ENCODE data around the gene GMCL2. TPM values are rescaled to one million over a fixed set of nuclear protein-coding genes. Genes with fewer than 3 reads are reported as not detected.
A peak's percentile ranks its signal among the peaks of the same experiment; 100 is the strongest.

GMCL2 gene
- total RNA-seq, 1 experiment from 2014 or later = not detected

GRCh38 chr5:178149199-178149932 lies 37.8 kb downstream of the GMCL2 start:
- Histone ChIP-seq H3F3A (ENCODE audit: low read length, unreplicated experiment) (no peaks in the 10 kb centered on the region), H3K4me2 (ENCODE audit: low read length) (no peak overlapping the region), H3K9me2 (replicated peaks; ENCODE audit: low read length) (no peaks in the 10 kb centered on the region), H4K20me1 (ENCODE audit: low read length) (no peaks in the 10 kb centered on the region), H3K27ac (ENCODE audit: low read length) (no peak overlapping the region), H3K27me3 (ENCODE audit: low read length) (no peaks in the 10 kb centered on the region), H3K79me2 (ENCODE audit: low read length) (peaks cover 21% of the 10 kb centered on the region), H3K4me1 (ENCODE audit: insufficient read depth, low read length) (peaks cover 21% of the 10 kb centered on the region), H3K4me3 (ENCODE audit: low read length) (no peak overlapping the region), H3K9ac (ENCODE audit: low read length) (no peak overlapping the region), H3K36me3 (ENCODE audit: low read depth, low read length) (peaks cover 38% of the 10 kb centered on the region), H3K9me3 (ENCODE audit: low read length) (no peaks in the 10 kb centered on the region), H2AFZ (ENCODE audit: low read length) (no peak overlapping the region)
- CTCF ChIA-PET = interaction anchor here (0.6 kb wide), 1 partner anchor 72 kb away, joined by 3 read pairs; no protein-coding TSS in a partner anchor
- no peak for TF ChIP-seq EZH2 (IDR thresholded peaks at IDR 0.05; ENCODE audit: low read length, unreplicated experiment)
- no peak for ATAC-seq
- intact Hi-C loops (cut with micrococcal nuclease) = no loop called here
- POLR2A ChIA-PET (ENCODE audit: unreplicated experiment) = no interaction called here
- BruUV-seq (replicated peaks) = TSS peak; percentile 9
- DNase-seq = no peak

GRCh38 chr5:178147406-178147805 lies 39.8 kb downstream of the GMCL2 start:
- Histone ChIP-seq H3K9me2 (replicated peaks; ENCODE audit: low read length) (no peaks in the 10 kb centered on the region), H3K4me3 (ENCODE audit: low read length) (no peak overlapping the region), H4K20me1 (ENCODE audit: low read length) (no peaks in the 10 kb centered on the region), H3F3A (ENCODE audit: low read length, unreplicated experiment) (no peaks in the 10 kb centered on the region), H3K27me3 (ENCODE audit: low read length) (no peaks in the 10 kb centered on the region), H2AFZ (ENCODE audit: low read length) (no peak overlapping the region), H3K9me3 (ENCODE audit: low read length) (no peaks in the 10 kb centered on the region), H3K9ac (ENCODE audit: low read length) (no peak overlapping the region), H3K27ac (ENCODE audit: low read length) (no peak overlapping the region), H3K36me3 (ENCODE audit: low read depth, low read length) (peaks cover 54% of the 10 kb centered on the region), H3K4me1 (ENCODE audit: insufficient read depth, low read length) (peaks cover 17% of the 10 kb centered on the region), H3K79me2 (ENCODE audit: low read length) (peaks cover 9% of the 10 kb centered on the region), H3K4me2 (ENCODE audit: low read length) (no peak overlapping the region)
- ChIA-PET CTCF (interaction anchor here (1.1 kb wide), 1 partner anchor 72 kb away, joined by 3 read pairs; no protein-coding TSS in a partner anchor), POLR2A (ENCODE audit: unreplicated experiment) (no interaction called here)
- DNase-seq (no peak), ATAC-seq (no peak)
- intact Hi-C loops (cut with micrococcal nuclease) = no loop called here
- no TSS peak for BruUV-seq (replicated peaks)
- no peak for TF ChIP-seq EZH2phosphoT487 (IDR thresholded peaks at IDR 0.05; ENCODE audit: borderline replicate concordance, low read length)
- TF ChIP-seq EZH2 (IDR thresholded peaks at IDR 0.05; ENCODE audit: low read length, unreplicated experiment) = no peak
- no peak for TF ChIP-seq CTCF (conservative IDR thresholded peaks at IDR 0.05; ENCODE audit: low read depth, low read length)

GRCh38 chr5:178145965-178146820 lies 41.0 kb downstream of the GMCL2 start:
- BruUV-seq (replicated peaks) = no TSS peak
- CTCF ChIA-PET = interaction anchor here (1.1 to 1.4 kb wide), 2 partner anchors 70 to 71 kb away, joined by 3 to 16 read pairs; no protein-coding TSS in a partner anchor
- H3K9me2 ChIP-seq (replicated peaks; ENCODE audit: low read length) = no peaks in the 10 kb centered on the region
- intact Hi-C loops (cut with micrococcal nuclease) = loop anchor here (1.0 kb wide), 1 partner anchor 70 kb away; no protein-coding TSS in a partner anchor
- H3K4me2 ChIP-seq (ENCODE audit: low read length) = peak overlapping the region; percentile 18
- peaks cover 52% of the 10 kb centered on the region for H3K36me3 ChIP-seq (ENCODE audit: low read depth, low read length)
- no peaks in the 10 kb centered on the region for H3F3A ChIP-seq (ENCODE audit: low read length, unreplicated experiment)
- no peaks in the 10 kb centered on the region for H4K20me1 ChIP-seq (ENCODE audit: low read length)
- TF ChIP-seq EZH2phosphoT487 (IDR thresholded peaks at IDR 0.05; ENCODE audit: borderline replicate concordance, low read length) (no peak), CTCF (conservative IDR thresholded peaks at IDR 0.05; ENCODE audit: low read depth, low read length) (peak; percentile 94), EZH2 (IDR thresholded peaks at IDR 0.05; ENCODE audit: low read length, unreplicated experiment) (no peak)
- peak overlapping the region; percentile 66 for H3K27ac ChIP-seq (ENCODE audit: low read length)
- H3K79me2 ChIP-seq (ENCODE audit: low read length) = no peaks in the 10 kb centered on the region
- H3K27me3 ChIP-seq (ENCODE audit: low read length) = no peaks in the 10 kb centered on the region
- H3K4me1 ChIP-seq (ENCODE audit: insufficient read depth, low read length) = peaks cover 14% of the 10 kb centered on the region
- POLR2A ChIA-PET (ENCODE audit: unreplicated experiment) = no interaction called here
- no peaks in the 10 kb centered on the region for H3K9me3 ChIP-seq (ENCODE audit: low read length)
- H3K4me3 ChIP-seq (ENCODE audit: low read length) = no peak overlapping the region
- DNase-seq = peak; percentile 79
- H3K9ac ChIP-seq (ENCODE audit: low read length) = no peak overlapping the region
- peak; percentile 87 for ATAC-seq
- H2AFZ ChIP-seq (ENCODE audit: low read length) = no peak overlapping the region
